Measurements from ENCODE around the gene TPI1.

The TPI1 gene

GRCh38 chr12:6828781-6829535 is 38.4 kb upstream of the TPI1 start:
- no peak for FAIRE-seq

- FAIRE-seq = no peak
Observed at GRCh38 chr12:6829536-6830220, 37.7 kb upstream of the TPI1 start.

- no peak for FAIRE-seq
Observed at GRCh38 chr12:6830286-6830890, 36.9 kb upstream of the TPI1 start.

GRCh38 chr12:6830999-6831398 is 36.3 kb upstream of the TPI1 start:
- no peak for FAIRE-seq

- no peak for FAIRE-seq
Observed at GRCh38 chr12:6831450-6831995, 35.8 kb upstream of the TPI1 start.

GRCh38 chr12:6832125-6832524 is 35.2 kb upstream of the TPI1 start:
- no peak for FAIRE-seq

GRCh38 chr12:6833189-6833890 is 34.0 kb upstream of the TPI1 start:
- FAIRE-seq = no peak

GRCh38 chr12:6834254-6834653 is 33.1 kb upstream of the TPI1 start:
- no peak for FAIRE-seq

- FAIRE-seq = no peak
Observed at GRCh38 chr12:6834873-6835272, 32.5 kb upstream of the TPI1 start.

- no peak for FAIRE-seq
Observed at GRCh38 chr12:6836851-6837250, 30.5 kb upstream of the TPI1 start.

- FAIRE-seq = no peak
Observed at GRCh38 chr12:6837370-6838060, 29.8 kb upstream of the TPI1 start.

- FAIRE-seq = no peak
Observed at GRCh38 chr12:6838854-6839253, 28.5 kb upstream of the TPI1 start.

- no peak for FAIRE-seq
Observed at GRCh38 chr12:6839482-6840201, 27.7 kb upstream of the TPI1 start.

GRCh38 chr12:6840330-6840729 is 27.0 kb upstream of the TPI1 start:
- no peak for FAIRE-seq

GRCh38 chr12:6840761-6841515 is 26.4 kb upstream of the TPI1 start, which contains the start of gene GNB3:
Gene GNB3, plus strand, starts transcription at chr12:6840925. Its CDS starts 363 bp downstream, at chr12:6841288.
- FAIRE-seq = no peak

- FAIRE-seq = no peak
Observed at GRCh38 chr12:6842075-6842474, 25.3 kb upstream of the TPI1 start.

- FAIRE-seq = no peak
Observed at GRCh38 chr12:6843118-6843902, 24.0 kb upstream of the TPI1 start.

GRCh38 chr12:6845395-6845794 is 21.9 kb upstream of the TPI1 start:
- no peak for FAIRE-seq

- FAIRE-seq = no peak
Observed at GRCh38 chr12:6846316-6846869, 20.9 kb upstream of the TPI1 start.

GRCh38 chr12:6847676-6848075 is 19.7 kb upstream of the TPI1 start:
- FAIRE-seq = no peak

Data from colon (tissue), 2 donors.